Naive thymus-derived CD8-positive, alpha-beta T cell (primary cell): Measurements from ENCODE around the gene PDGFB. TPM values are rescaled to one million over a fixed set of nuclear protein-coding genes. Genes with fewer than 3 reads are reported as not detected.
A peak's percentile ranks its signal among the peaks of the same experiment; 100 is the strongest.

Experiments
- ATAC-seq, 2 donors: fragments of 150-1000 bp; cut with Tn5 transposase in 1 of 2; sonication (Bioruptor Pico), chemical (Tn5 transposase) in 1 of 2; 1 replicate in 1 of 2; 2 replicates in 1 of 2; pipeline ENCODE4 v1.10.0; 2021; ENCODE audit warnings: mild to moderate bottlenecking in 2 of 2, moderate library complexity in 2 of 2
- POLR2A ChIA-PET: fragments of 350-600 bp; sonication (Branson Sonifier 250); formaldehyde crosslinking; loops from one replicate; lab custom pipeline; 2021; ENCODE audit warnings: antibody characterized with exemption; lab: Charles Lee
- DNase-seq, 10 donors: peaks; one replicate each; pipeline versions ENCODE4 v3.0.0 to v3.0.0-alpha.2; 2020 to 2022
- H3K27ac Mint-ChIP-seq, 10 donors: one replicate each; pipeline ENCODE4 v1.8.0; 2020 to 2022; ENCODE audit warnings: mild to moderate bottlenecking in 10 of 10, mixed read lengths in 10 of 10, moderate library complexity in 4 of 10, inconsistent platforms in 1 of 10
- H3K27me3 Mint-ChIP-seq, 5 donors: one replicate each; pipeline ENCODE4 v1.8.0; 2021 to 2022; ENCODE audit warnings: mixed read lengths in 5 of 5
- H3K36me3 Mint-ChIP-seq, 3 donors: one replicate each; pipeline ENCODE4 v1.8.0; 2020 to 2022; ENCODE audit warnings: mixed read lengths in 3 of 3, mild to moderate bottlenecking in 2 of 3, inconsistent platforms in 1 of 3
- H3K4me1 Mint-ChIP-seq, 4 donors: one replicate each; pipeline ENCODE4 v1.8.0; 2021 to 2022; ENCODE audit warnings: mixed read lengths in 4 of 4
- H3K4me3 Mint-ChIP-seq, 10 donors: one replicate each; pipeline ENCODE4 v1.8.0; 2020 to 2022; ENCODE audit warnings: mild to moderate bottlenecking in 10 of 10, mixed read lengths in 10 of 10, moderate library complexity in 6 of 10, inconsistent platforms in 1 of 10
- H3K9me3 Mint-ChIP-seq, 9 donors: one replicate each; pipeline ENCODE4 v1.8.0; 2020 to 2022; ENCODE audit warnings: mixed read lengths in 9 of 9, mild to moderate bottlenecking in 3 of 9, inconsistent platforms in 1 of 9, moderate library complexity in 1 of 9
- polyA plus RNA-seq, 3 donors: library from polyadenylated mRNA; unstranded; fragments of 300-500 nt; fragmentation: Illumina TruSeq; gene quantifications; one replicate each; pipeline ENCODE4 v1.2.3, GENCODE V29; 2021
- total RNA-seq, 8 experiments: library from RNA in 2 of 8; stranded (reverse) in 2 of 8; gene quantifications; one replicate each; pipeline ENCODE4 v1.2.3 and lab custom pipeline; 2021 to 2026

PDGFB gene
- total and polyA plus RNA-seq, 5 experiments from 2014 or later: 1.0 to 10.1 (median 3.9) TPM

- H3K36me3 Mint-ChIP-seq: peaks cover 0 to 2% (median 0%) of the 10 kb centered on the region in 3 donors
- peaks cover 35 to 66% (median 59%) of the 10 kb centered on the region in 4 donors for H3K4me1 Mint-ChIP-seq
- no peaks in the 10 kb centered on the region for H3K27me3 Mint-ChIP-seq
- ATAC-seq (peak; percentile 16 to 51), DNase-seq (peak in 4 of 10 donors; percentile 23 to 49 (median 35))
- POLR2A ChIA-PET: interaction anchor here (0.6 to 13.1 kb wide), 17 partner anchors 21 to 1625 kb away, joined by 3 to 231 read pairs (median 6); partner anchors contain the start of genes ATF4, CBX7, MIEF1 and RPL3
- H3K27ac Mint-ChIP-seq: peak overlapping the region; percentile 93 to 99 (median 98)
- H3K9me3 Mint-ChIP-seq: no peaks in the 10 kb centered on the region
- H3K4me3 Mint-ChIP-seq: peak overlapping the region; percentile 53 to 85 (median 76)
These were observed 70.8 kb downstream of the PDGFB start for GRCh38 chr22:39173787-39174497.

Other genes with a start within 250 kb of the PDGFB start
- 10 to 100 TPM; 24.3 to 26.9 TPM for gene APOBEC3C, start 230.7 kb downstream of the PDGFB start, total RNA-seq
- gene APOBEC3C, start 230.7 kb downstream of the PDGFB start, polyA plus RNA-seq: 100 to 1,000 TPM in 1 of 3 donors, 10 to 100 TPM in 2; 64.7 to 119 (median 66.5) TPM
- 10 to 100 TPM in 1 of 2 experiments, 1 to 10 TPM in 1; 9.6 to 11.0 TPM for gene APOBEC3D, start 223.9 kb downstream of the PDGFB start, total RNA-seq
- gene APOBEC3D, start 223.9 kb downstream of the PDGFB start, polyA plus RNA-seq: 1 to 10 TPM; 5.2 to 7.1 (median 6.0) TPM
- gene APOBEC3F, start 204.1 kb downstream of the PDGFB start, total RNA-seq: 10 to 100 TPM; 22.2 to 24.3 TPM
- 10 to 100 TPM in 1 of 3 donors, 1 to 10 TPM in 2; 7.0 to 10.1 (median 8.4) TPM for gene APOBEC3F, start 204.1 kb downstream of the PDGFB start, polyA plus RNA-seq
- 10 to 100 TPM; 24.3 to 27.4 TPM for gene APOBEC3G, start 167.7 kb downstream of the PDGFB start, total RNA-seq
- 100 to 1,000 TPM in 1 of 3 donors, 10 to 100 TPM in 2; 30.6 to 113 (median 38.7) TPM for gene APOBEC3G, start 167.7 kb downstream of the PDGFB start, polyA plus RNA-seq
- gene APOBEC3H, start 147.7 kb downstream of the PDGFB start, total RNA-seq: under 1 TPM in 1 of 2 experiments, not detected in 1; 0.55 TPM
- gene APOBEC3H, start 147.7 kb downstream of the PDGFB start, polyA plus RNA-seq: 1 to 10 TPM in 1 of 3 donors, not detected in 2; 3.2 TPM
- 100 to 1,000 TPM; 131 to 133 TPM for gene CBX7, start 92.3 kb downstream of the PDGFB start, total RNA-seq
- 10 to 100 TPM; 19.1 to 23.1 (median 19.5) TPM for gene CBX7, start 92.3 kb downstream of the PDGFB start, polyA plus RNA-seq
- 1,000 to 10,000 TPM; 3,621 to 3,622 TPM for gene RPL3, start 74.6 kb upstream of the PDGFB start, total RNA-seq
- gene RPL3, start 74.6 kb upstream of the PDGFB start, polyA plus RNA-seq: 1,000 to 10,000 TPM; 4,219 to 5,383 (median 4,759) TPM
- gene SYNGR1, start 105.0 kb upstream of the PDGFB start, total RNA-seq: 10 to 100 TPM in 1 of 2 experiments, 1 to 10 TPM in 1; 10.0 to 11.4 TPM
- 10 to 100 TPM; 10.1 to 14.8 (median 12.0) TPM for gene SYNGR1, start 105.0 kb upstream of the PDGFB start, polyA plus RNA-seq
- 10 to 100 TPM; 42.1 to 47.0 TPM for gene TAB1, start 154.8 kb upstream of the PDGFB start, total RNA-seq
- 1 to 10 TPM; 2.2 to 5.9 (median 4.3) TPM for gene TAB1, start 154.8 kb upstream of the PDGFB start, polyA plus RNA-seq
- under 1 TPM; 0.36 to 0.55 TPM for gene MGAT3, start 212.0 kb upstream of the PDGFB start, total RNA-seq
- gene MGAT3, start 212.0 kb upstream of the PDGFB start, polyA plus RNA-seq: under 1 TPM; 0.05 to 0.27 (median 0.11) TPM